Endothelial cell of umbilical vein (primary cell): ENCODE measurements around the gene RNF222. TPM values are rescaled to one million over a fixed set of nuclear protein-coding genes. Genes with fewer than 3 reads are reported as not detected.

Experiments used
- BruUV-seq: library from RNA; stranded (reverse); fragments of 400-500 nt; replicated peaks from 2 replicates; lab custom pipeline; 2021; lab: Mats Ljungman, UMichigan
- CTCF ChIA-PET: fragments of 300-600, 350-600 bp; sonication (Branson Sonifier 250); formaldehyde crosslinking; loops from one replicate; lab custom pipeline; 2021; ENCODE audit warnings: antibody characterized with exemption, inconsistent platforms; lab: Charles Lee
- POLR2A ChIA-PET: fragments of 300-600, 350-600 bp; sonication (Branson Sonifier 250); formaldehyde crosslinking; loops from one replicate; lab custom pipeline; 2021; ENCODE audit warnings: antibody characterized with exemption, inconsistent platforms; lab: Charles Lee
- DNase-seq: peaks from one replicate; pipeline ENCODE4 v3.0.0-alpha.2; 2011; ENCODE audit warnings: low read depth, low spot score
- FAIRE-seq: peaks from 2 replicates; lab custom pipeline; 2011; peaks lifted over from hg19 to GRCh38; lab: Jason Lieb, UNC
- H2AFZ ChIP-seq: 2 replicates; pipeline ENCODE4 v1.6.0; 2012; ENCODE audit warnings: low read depth, low read length, control low read depth, inconsistent platforms
- H3K27ac ChIP-seq: 2 replicates; pipeline ENCODE4 v1.5.1; 2011; ENCODE audit warnings: low read depth, mild to moderate bottlenecking, control low read depth, low read length, moderate library complexity; ENCODE audit not compliant: insufficient read depth
- H3K27me3 ChIP-seq, 2 experiments: 2 replicates each; pipeline versions ENCODE4 v1.6.0 to v1.6.1; 2011; ENCODE audit warnings: low read length in 2 of 2, mixed read lengths in 1 of 2; ENCODE audit not compliant: control insufficient read depth in 2 of 2, insufficient read depth in 2 of 2
- H3K36me3 ChIP-seq, 2 experiments: 2 replicates in 1 of 2; 3 replicates in 1 of 2; pipeline ENCODE4 v1.5.1; 2011; ENCODE audit warnings: low read length in 2 of 2, mild to moderate bottlenecking in 1 of 2, moderate library complexity in 1 of 2; ENCODE audit not compliant: control insufficient read depth in 2 of 2, insufficient read depth in 2 of 2; ENCODE audit errors: extremely low read depth in 1 of 2
- H3K4me1 ChIP-seq: 3 replicates; pipeline ENCODE4 v1.5.1; 2011; ENCODE audit warnings: mild to moderate bottlenecking, low read length; ENCODE audit not compliant: control insufficient read depth, insufficient read depth; ENCODE audit errors: extremely low read depth
- H3K4me2 ChIP-seq: 2 replicates; pipeline ENCODE4 v1.6.1; 2011; ENCODE audit warnings: low read length, control low read depth, mixed read lengths; ENCODE audit not compliant: insufficient read depth
- H3K4me3 ChIP-seq, 3 experiments: fragments of 200-600 bp in 1 of 3; sonication (generic), shearing (Covaris generic) in 1 of 3; replicated peaks in 1 of 3; 2 replicates each; pipeline ENCODE4 v1.5.1; 2011 to 2016; ENCODE audit warnings: control low read depth in 3 of 3, low read length in 3 of 3, mild to moderate bottlenecking in 2 of 3, inconsistent platforms in 1 of 3, low read depth in 1 of 3, moderate library complexity in 1 of 3; ENCODE audit not compliant: insufficient read depth in 1 of 3
- H3K79me2 ChIP-seq: 2 replicates; pipeline ENCODE4 v1.6.0; 2012; ENCODE audit warnings: low read length, inconsistent platforms; ENCODE audit not compliant: control insufficient read depth, insufficient read depth
- H3K9ac ChIP-seq: replicated peaks from 2 replicates; pipeline ENCODE3; 2011; ENCODE audit warnings: low read length, control low read depth; ENCODE audit not compliant: insufficient read depth; ENCODE audit errors: extremely low read depth
- H3K9me1 ChIP-seq: replicated peaks from 3 replicates; pipeline ENCODE4 v1.6.0; 2011; ENCODE audit warnings: mild to moderate bottlenecking, low read length; ENCODE audit not compliant: control insufficient read depth, insufficient read depth; ENCODE audit errors: extremely low read depth
- H3K9me3 ChIP-seq: replicated peaks from 2 replicates; pipeline ENCODE4 v1.5.1; 2012; ENCODE audit warnings: low read length, inconsistent platforms; ENCODE audit not compliant: control insufficient read depth, insufficient read depth
- H4K20me1 ChIP-seq: replicated peaks from 2 replicates; pipeline ENCODE3; 2011; ENCODE audit warnings: mild to moderate bottlenecking, low read length; ENCODE audit not compliant: control insufficient read depth, insufficient read depth; ENCODE audit errors: extremely low read depth
- EZH2 ChIP-seq: IDR thresholded peaks from 2 replicates; pipeline ENCODE4 v1.6.1; 2012; ENCODE audit warnings: borderline replicate concordance, low read depth, mild to moderate bottlenecking, moderate library complexity, low read length, inconsistent platforms; ENCODE audit not compliant: severe bottlenecking
- FOS ChIP-seq: IDR thresholded peaks from 2 replicates; pipeline ENCODE4 v1.6.1; 2011; ENCODE audit warnings: mild to moderate bottlenecking, low read length, moderate library complexity, borderline replicate concordance; ENCODE audit not compliant: insufficient read depth
- GATA2 ChIP-seq: IDR thresholded peaks from 2 replicates; pipeline ENCODE4 v1.7.0; 2011; ENCODE audit warnings: low read depth, mild to moderate bottlenecking, moderate library complexity, mixed read lengths, low read length; ENCODE audit not compliant: insufficient read length, insufficient read depth
- JUN ChIP-seq: IDR thresholded peaks from 2 replicates; pipeline ENCODE4 v1.6.1; 2011; ENCODE audit warnings: borderline replicate concordance, low read depth; ENCODE audit not compliant: insufficient read length, insufficient read depth
- MYC ChIP-seq: IDR thresholded peaks from one replicate; pipeline ENCODE4 v1.6.1; 2011; ENCODE audit warnings: mild to moderate bottlenecking, low read depth, low read length
- POLR2A ChIP-seq: IDR thresholded peaks from 2 replicates; pipeline ENCODE4 v1.6.1; 2012; ENCODE audit warnings: low read depth, mild to moderate bottlenecking, control low read depth, low read length
- POLR2AphosphoS5 ChIP-seq: IDR thresholded peaks from 2 replicates; pipeline ENCODE4 v1.6.1; 2012; ENCODE audit warnings: low read depth, mild to moderate bottlenecking, control low read depth, low read length, moderate library complexity; ENCODE audit not compliant: insufficient read depth
- dilution Hi-C: fragments of 300-500 bp; cut with MboI; formaldehyde crosslinking; loops from one replicate; pipeline ENCODE4 v1.15.0; 2019; ENCODE audit warnings: low sequenced_read_pairs; ENCODE audit not compliant: extremely low pct_ligation_motif_present
- intact Hi-C: fragments of 100-400 bp; cut with micrococcal nuclease; formaldehyde crosslinking; loops from one replicate; pipeline ENCODE4 v1.10.0; 2022
- polyA plus RNA-seq, 4 experiments: library from polyadenylated mRNA; depleted of rRNA in 3 of 4; stranded (reverse) in 3 of 4; unstranded in 1 of 4; fragments of >200 nt; gene quantifications; 2 replicates each; pipeline versions ENCODE4 v1.2.1 to v1.2.3, GENCODE V29; 2011 to 2012; ENCODE audit warnings: missing spikeins in 1 of 4
- total RNA-seq: library from RNA; stranded (reverse); gene quantifications from 2 replicates; pipeline ENCODE4 v1.2.3, GENCODE V29; 2021
- TF ChIP-seq, protein P1 (sequence below): IDR thresholded peaks from 2 replicates; pipeline ENCODE4 v1.6.1; 2011; ENCODE audit not compliant: insufficient read depth, insufficient read length
- TF ChIP-seq, protein P2 (sequence below), 2 donors: IDR thresholded peaks; 1 replicate in 1 of 2; 2 replicates in 1 of 2; pipeline ENCODE4 v1.5.1; 2011; ENCODE audit warnings: low read length in 2 of 2, mild to moderate bottlenecking in 2 of 2, moderate library complexity in 2 of 2, control low read depth in 1 of 2, inconsistent platforms in 1 of 2, low read depth in 1 of 2; ENCODE audit not compliant: insufficient read depth in 1 of 2; ENCODE audit errors: extremely low read depth in 1 of 2

RNF222 gene
- total and polyA plus RNA-seq, 2 donors (not counting 3 experiments of a cell fraction or from before 2014, with no cell fraction given) = not detected

DNA sequence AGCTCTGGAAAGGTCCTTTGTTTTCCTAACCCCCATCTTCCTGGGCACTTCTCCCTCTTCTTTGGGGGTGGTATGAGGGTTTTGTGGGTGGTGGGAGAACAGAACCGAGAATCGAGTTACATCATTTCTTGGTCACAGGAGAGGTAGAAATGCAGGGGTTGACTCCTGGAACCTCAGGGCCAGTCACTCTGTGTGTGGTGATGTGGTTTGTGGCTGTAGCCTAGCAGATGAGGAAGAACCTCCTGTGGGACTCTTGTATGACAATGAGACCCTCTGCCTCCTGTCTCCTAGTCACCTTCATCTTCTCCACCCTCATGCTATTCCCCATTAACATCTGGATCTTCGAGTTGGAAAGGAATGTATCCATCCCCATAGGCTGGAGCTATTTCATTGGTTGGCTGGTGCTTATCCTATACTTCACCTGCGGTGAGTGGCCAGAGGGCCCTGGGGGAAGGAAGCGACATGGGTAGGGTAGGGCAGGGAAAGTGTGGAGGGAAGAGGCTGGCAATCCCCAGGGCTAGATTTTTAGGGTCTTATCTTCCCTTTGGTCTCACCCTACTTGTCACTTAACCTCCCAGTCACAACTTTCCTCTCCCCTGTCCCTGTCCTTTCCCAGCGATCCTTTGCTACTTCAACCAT, 52.5 kb downstream of the RNF222 start:
- dilution Hi-C loops (no loop called here), intact Hi-C loops (no loop called here)
- FAIRE-seq = no peak
- H3K4me1 ChIP-seq = no peaks in the 10 kb centered on the region
- no peak for DNase-seq
- BruUV-seq = no TSS peak
- no peaks in the 10 kb centered on the region for H4K20me1 ChIP-seq
- peaks cover 10 to 16% of the 10 kb centered on the region in 2 experiments for H3K27me3 ChIP-seq
- no peaks in the 10 kb centered on the region for H3K9me3 ChIP-seq
- no peaks in the 10 kb centered on the region for H3K36me3 ChIP-seq
- TF ChIP-seq JUN (no peak), EZH2 (no peak), MYC (no peak), FOS (no peak), POLR2AphosphoS5 (no peak), GATA2 (no peak), POLR2A (no peak)
- TF ChIP-seq, protein P1, sequence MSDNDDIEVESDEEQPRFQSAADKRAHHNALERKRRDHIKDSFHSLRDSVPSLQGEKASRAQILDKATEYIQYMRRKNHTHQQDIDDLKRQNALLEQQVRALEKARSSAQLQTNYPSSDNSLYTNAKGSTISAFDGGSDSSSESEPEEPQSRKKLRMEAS = no peak
- TF ChIP-seq, protein P2, sequence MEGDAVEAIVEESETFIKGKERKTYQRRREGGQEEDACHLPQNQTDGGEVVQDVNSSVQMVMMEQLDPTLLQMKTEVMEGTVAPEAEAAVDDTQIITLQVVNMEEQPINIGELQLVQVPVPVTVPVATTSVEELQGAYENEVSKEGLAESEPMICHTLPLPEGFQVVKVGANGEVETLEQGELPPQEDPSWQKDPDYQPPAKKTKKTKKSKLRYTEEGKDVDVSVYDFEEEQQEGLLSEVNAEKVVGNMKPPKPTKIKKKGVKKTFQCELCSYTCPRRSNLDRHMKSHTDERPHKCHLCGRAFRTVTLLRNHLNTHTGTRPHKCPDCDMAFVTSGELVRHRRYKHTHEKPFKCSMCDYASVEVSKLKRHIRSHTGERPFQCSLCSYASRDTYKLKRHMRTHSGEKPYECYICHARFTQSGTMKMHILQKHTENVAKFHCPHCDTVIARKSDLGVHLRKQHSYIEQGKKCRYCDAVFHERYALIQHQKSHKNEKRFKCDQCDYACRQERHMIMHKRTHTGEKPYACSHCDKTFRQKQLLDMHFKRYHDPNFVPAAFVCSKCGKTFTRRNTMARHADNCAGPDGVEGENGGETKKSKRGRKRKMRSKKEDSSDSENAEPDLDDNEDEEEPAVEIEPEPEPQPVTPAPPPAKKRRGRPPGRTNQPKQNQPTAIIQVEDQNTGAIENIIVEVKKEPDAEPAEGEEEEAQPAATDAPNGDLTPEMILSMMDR (IDR thresholded peaks at IDR 0.05; ENCODE audit: extremely low read depth in 1 of 2, insufficient read depth in 1 of 2, low read depth in 1 of 2, low read length in 2 of 2) = no peak
- no peak overlapping the region for H2AFZ ChIP-seq
- H3K4me2 ChIP-seq = no peak overlapping the region
- no peaks in the 10 kb centered on the region for H3K9me1 ChIP-seq
- ChIA-PET CTCF (interaction anchor here (0.6 to 1.2 kb wide), 3 partner anchors 10 to 19 kb away, joined by 3 to 4 read pairs (median 4); no protein-coding TSS in a partner anchor), POLR2A (interaction anchor here (0.6 kb wide), 1 partner anchor 142 kb away, joined by 3 read pairs; no protein-coding TSS in a partner anchor)
- H3K4me3 ChIP-seq = no peak overlapping the region
- no peaks in the 10 kb centered on the region for H3K79me2 ChIP-seq
- no peak overlapping the region for H3K27ac ChIP-seq
- no peak overlapping the region for H3K9ac ChIP-seq
